IMR-90 (cell line): ENCODE measurements around the gene CMTM8. TPM values are rescaled to one million over a fixed set of nuclear protein-coding genes. Genes with fewer than 3 reads are reported as not detected.

Experiments used
- ATAC-seq: fragments of 200-7000 bp; cut with Tn5 transposase; 2 replicates; pipeline ENCODE4 v1.9.1; 2020; ENCODE audit warnings: low read depth, mild to moderate bottlenecking, moderate library complexity
- BruUV-seq: library from RNA; stranded (reverse); fragments of 400-500 nt; replicated peaks from 2 replicates; lab custom pipeline; 2021; lab: Mats Ljungman, UMichigan
- CTCF ChIA-PET: fragments of 300-600 bp; formaldehyde crosslinking; extraction: SDS; loops from one replicate; lab custom pipeline; 2021; ENCODE audit warnings: antibody characterized with exemption; lab: Yijun Ruan, JAX
- POLR2A ChIA-PET: fragments of 300-600 bp; sonication (Branson Sonifier 250); formaldehyde crosslinking; loops from one replicate; lab custom pipeline; 2022; ENCODE audit warnings: antibody characterized with exemption; ENCODE audit not compliant: unreplicated experiment; lab: Charles Lee
- DNase-seq: peaks from one replicate; pipeline ENCODE4 v3.0.0; 2013
- H2AFZ ChIP-seq: replicated peaks from 2 replicates; pipeline ENCODE3; 2013; ENCODE audit warnings: low read length, mild to moderate bottlenecking; ENCODE audit not compliant: poor library complexity
- H2AK5ac ChIP-seq: 2 replicates; pipeline ENCODE4 v1.6.1; 2013; ENCODE audit warnings: low read depth, low read length, inconsistent platforms
- H2AK9ac ChIP-seq: replicated peaks from 2 replicates; pipeline ENCODE3; 2013; ENCODE audit warnings: mild to moderate bottlenecking, low read depth, low read length, moderate library complexity; ENCODE audit not compliant: poor library complexity
- H2BK120ac ChIP-seq: 2 replicates; pipeline ENCODE4 v1.6.1; 2013; ENCODE audit warnings: low read depth, low read length, inconsistent platforms
- H2BK15ac ChIP-seq: 3 replicates; pipeline ENCODE4 v1.6.1; 2013; ENCODE audit warnings: low read depth, low read length, inconsistent platforms
- H2BK20ac ChIP-seq: 2 replicates; pipeline ENCODE4 v1.6.1; 2013; ENCODE audit warnings: low read depth, mild to moderate bottlenecking, inconsistent platforms, low read length, moderate library complexity
- H2BK5ac ChIP-seq: 2 replicates; pipeline ENCODE4 v1.6.1; 2013; ENCODE audit warnings: mild to moderate bottlenecking, low read depth, low read length, inconsistent platforms; ENCODE audit not compliant: poor library complexity, severe bottlenecking
- H3K14ac ChIP-seq: replicated peaks from 2 replicates; pipeline ENCODE4 v1.6.1; 2013; ENCODE audit warnings: low read depth, low read length, inconsistent platforms
- H3K18ac ChIP-seq: 2 replicates; pipeline ENCODE4 v1.6.1; 2013; ENCODE audit warnings: low read depth, low read length, control low read depth
- H3K23ac ChIP-seq: 2 replicates; pipeline ENCODE4 v1.6.1; 2013; ENCODE audit warnings: low read depth, low read length, inconsistent platforms
- H3K27ac ChIP-seq: 2 replicates; pipeline ENCODE4 v1.5.1; 2013; ENCODE audit warnings: mild to moderate bottlenecking, control low read depth, low read length; ENCODE audit not compliant: insufficient read depth
- H3K27me3 ChIP-seq: 2 replicates; pipeline ENCODE4 v1.6.1; 2013; ENCODE audit warnings: low read length; ENCODE audit not compliant: control insufficient read depth, insufficient read depth
- H3K36me3 ChIP-seq: 2 replicates; pipeline ENCODE4 v1.6.1; 2013; ENCODE audit warnings: low read length, mixed read lengths; ENCODE audit not compliant: control insufficient read depth, insufficient read depth
- H3K4ac ChIP-seq: 2 replicates; pipeline ENCODE4 v1.6.1; 2013; ENCODE audit warnings: low read depth, low read length, inconsistent platforms
- H3K4me1 ChIP-seq: 2 replicates; pipeline ENCODE4 v1.6.1; 2013; ENCODE audit warnings: low read length, mixed read lengths; ENCODE audit not compliant: control insufficient read depth, insufficient read depth
- H3K4me2 ChIP-seq: 2 replicates; pipeline ENCODE4 v1.6.1; 2013; ENCODE audit warnings: low read depth, mild to moderate bottlenecking, control low read depth, low read length, moderate library complexity
- H3K4me3 ChIP-seq: 2 replicates; pipeline ENCODE4 v1.5.1; 2013; ENCODE audit warnings: low read depth, mild to moderate bottlenecking, control low read depth, low read length, moderate library complexity; ENCODE audit not compliant: insufficient read depth
- H3K56ac ChIP-seq: 2 replicates; pipeline ENCODE4 v1.6.1; 2013; ENCODE audit warnings: low read length, inconsistent platforms; ENCODE audit not compliant: insufficient read depth; ENCODE audit errors: extremely low read depth
- H3K79me1 ChIP-seq, 2 experiments: 2 replicates each; pipeline ENCODE4 v1.6.1; 2013; ENCODE audit warnings: low read length in 2 of 2, inconsistent platforms in 1 of 2, low read depth in 1 of 2
- H3K9ac ChIP-seq: 2 replicates; pipeline ENCODE4 v1.6.1; 2013; ENCODE audit warnings: low read depth, low read length, control low read depth
- H3K9me1 ChIP-seq: 2 replicates; pipeline ENCODE4 v1.6.1; 2013; ENCODE audit warnings: low read length, inconsistent platforms; ENCODE audit not compliant: insufficient read depth
- H3K9me3 ChIP-seq: 2 replicates; pipeline ENCODE4 v1.6.1; 2013; ENCODE audit warnings: low read length; ENCODE audit not compliant: control insufficient read depth, insufficient read depth
- H4K20me1 ChIP-seq: 2 replicates; pipeline ENCODE4 v1.6.1; 2013; ENCODE audit warnings: low read length, inconsistent platforms; ENCODE audit not compliant: insufficient read depth
- H4K5ac ChIP-seq: 2 replicates; pipeline ENCODE4 v1.6.1; 2013; ENCODE audit warnings: mild to moderate bottlenecking, low read depth, low read length, control low read depth
- H4K8ac ChIP-seq, 2 experiments: 2 replicates each; pipeline ENCODE4 v1.6.1; 2013; ENCODE audit warnings: low read depth in 2 of 2, low read length in 2 of 2, control low read depth in 1 of 2, inconsistent platforms in 1 of 2
- H4K91ac ChIP-seq: 2 replicates; pipeline ENCODE4 v1.6.1; 2013; ENCODE audit warnings: low read depth, low read length, inconsistent platforms; ENCODE audit not compliant: insufficient read depth
- BHLHE40 ChIP-seq: fragments of 150-350 bp; IDR thresholded peaks from 2 replicates; pipeline ENCODE4 v1.6.1; 2016; ENCODE audit warnings: mild to moderate bottlenecking, low read depth, low read length
- CEBPB ChIP-seq: IDR thresholded peaks from 2 replicates; pipeline ENCODE4 v1.6.1; 2012; ENCODE audit warnings: low read depth, low read length, improper control_type of control experiment
- CHD1 ChIP-seq: IDR thresholded peaks from 2 replicates; pipeline ENCODE4 v1.6.1; 2012; ENCODE audit warnings: low read depth, low read length, improper control_type of control experiment
- ELK1 ChIP-seq: fragments of 150-350 bp; IDR thresholded peaks from 2 replicates; pipeline ENCODE4 v1.6.1; 2016; ENCODE audit warnings: low read depth, mild to moderate bottlenecking, low read length, moderate library complexity, borderline replicate concordance
- FOS ChIP-seq: fragments of 150-350 bp; IDR thresholded peaks from 2 replicates; pipeline ENCODE4 v1.6.1; 2016; ENCODE audit warnings: low read depth, low read length
- MAFK ChIP-seq: IDR thresholded peaks from 2 replicates; pipeline ENCODE4 v1.6.1; 2012; ENCODE audit warnings: low read depth, low read length, improper control_type of control experiment
- MAZ ChIP-seq: IDR thresholded peaks from 2 replicates; pipeline ENCODE4 v1.6.1; 2012; ENCODE audit warnings: low read depth, mild to moderate bottlenecking, low read length, improper control_type of control experiment, moderate library complexity, borderline replicate concordance
- POLR2A ChIP-seq: IDR thresholded peaks from 2 replicates; pipeline ENCODE4 v1.6.1; 2012; ENCODE audit warnings: mild to moderate bottlenecking, low read depth, low read length
- RCOR1 ChIP-seq: IDR thresholded peaks from 2 replicates; pipeline ENCODE4 v1.6.1; 2012; ENCODE audit warnings: mild to moderate bottlenecking, low read length, improper control_type of control experiment; ENCODE audit not compliant: insufficient replicate concordance
- WGBS, 2 experiments: methylation state at CpG; one replicate each; pipeline versions ENCODE4 v1.1.5 to v1.1.7; 2013; ENCODE audit warnings: missing lambda C conversion rate in 2 of 2; ENCODE audit not compliant: insufficient read length in 1 of 2; ENCODE audit errors: extremely low coverage in 2 of 2; 5-methylcytosine and 5-hydroxymethylcytosine counted together
- dilution Hi-C: fragments of 300-500 bp; cut with HindIII; formaldehyde crosslinking; loops from one replicate; pipeline ENCODE4 v1.14.3; 2018; ENCODE audit warnings: low sequenced_read_pairs; ENCODE audit not compliant: unreplicated experiment
- in situ Hi-C: fragments of 300-500 bp; cut with MboI; formaldehyde crosslinking; loops from 3 replicates; pipeline ENCODE4 v1.14.3; 2019; ENCODE audit warnings: low sequenced_read_pairs, inconsistent platforms, mixed read lengths
- intact Hi-C: fragments of 100-400 bp; cut with micrococcal nuclease; formaldehyde crosslinking; loops from 2 replicates; pipeline ENCODE4 v1.10.0; 2022
- polyA plus RNA-seq, 3 experiments: library from polyadenylated mRNA; depleted of rRNA; stranded (reverse); fragments of >200 nt; gene quantifications; 2 replicates each; pipeline ENCODE4 v1.2.3, GENCODE V29; 2012; ENCODE audit warnings: low replicate concordance in 1 of 3
- total RNA-seq: library from RNA; depleted of rRNA; stranded (reverse); fragments of >200 nt; gene quantifications from 2 replicates; pipeline ENCODE4 v1.2.3, GENCODE V29; 2012
- TF ChIP-seq, protein P1 (sequence below): fragments of 150-350 bp; IDR thresholded peaks from 2 replicates; pipeline ENCODE4 v1.6.1; 2017; ENCODE audit warnings: mild to moderate bottlenecking, antibody characterized with exemption, low read length, low read depth

CMTM8 gene
- total and polyA plus RNA-seq, 2 of the 4 experiments (the other 2 are of a cell fraction) = 0.15 TPM; not detected in 1

GRCh38 chr3:32302601-32303398 is 64.3 kb downstream of the CMTM8 start:
- BruUV-seq = no TSS peak
- no peak overlapping the region; the same call in 1 of the 2 replicates for H3K27ac ChIP-seq
- no peak for ATAC-seq
- in situ Hi-C loops (no loop called here), dilution Hi-C loops (no loop called here), intact Hi-C loops (no loop called here)
- no peak overlapping the region for H3K56ac ChIP-seq
- WGBS, 2 experiments = no CpG with 5 or more reads among the region's 7 CpGs
- no peaks in the 10 kb centered on the region for H3K9me3 ChIP-seq
- H3K4me3 ChIP-seq = no peak overlapping the region
- H2AFZ ChIP-seq = no peak overlapping the region
- no peak overlapping the region for H3K23ac ChIP-seq
- no peaks in the 10 kb centered on the region for H3K36me3 ChIP-seq
- H3K4me1 ChIP-seq = no peaks in the 10 kb centered on the region
- H2AK5ac ChIP-seq = no peak overlapping the region
- H4K8ac ChIP-seq = no peak overlapping the region
- no peak for DNase-seq
- no peaks in the 10 kb centered on the region for H3K79me1 ChIP-seq
- POLR2A ChIA-PET = no interaction called here
- H4K20me1 ChIP-seq = no peaks in the 10 kb centered on the region
- H2BK20ac ChIP-seq = no peak overlapping the region
- TF ChIP-seq BHLHE40 (no peak), RCOR1 (no peak), MAZ (no peak), CHD1 (no peak), MAFK (no peak), POLR2A (no peak), CEBPB (no peak), FOS (no peak), ELK1 (no peak)
- TF ChIP-seq, protein P1, sequence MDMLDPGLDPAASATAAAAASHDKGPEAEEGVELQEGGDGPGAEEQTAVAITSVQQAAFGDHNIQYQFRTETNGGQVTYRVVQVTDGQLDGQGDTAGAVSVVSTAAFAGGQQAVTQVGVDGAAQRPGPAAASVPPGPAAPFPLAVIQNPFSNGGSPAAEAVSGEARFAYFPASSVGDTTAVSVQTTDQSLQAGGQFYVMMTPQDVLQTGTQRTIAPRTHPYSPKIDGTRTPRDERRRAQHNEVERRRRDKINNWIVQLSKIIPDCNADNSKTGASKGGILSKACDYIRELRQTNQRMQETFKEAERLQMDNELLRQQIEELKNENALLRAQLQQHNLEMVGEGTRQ = no peak
- H2AK9ac ChIP-seq = no peak overlapping the region
- CTCF ChIA-PET = no interaction called here
- no peak overlapping the region for H3K18ac ChIP-seq
- no peak overlapping the region for H3K14ac ChIP-seq
- no peaks in the 10 kb centered on the region for H3K9me1 ChIP-seq
- no peak overlapping the region for H4K91ac ChIP-seq
- no peak overlapping the region for H4K5ac ChIP-seq
- no peak overlapping the region for H3K9ac ChIP-seq
- H2BK120ac ChIP-seq = no peak overlapping the region
- H3K4ac ChIP-seq = no peak overlapping the region
- H3K4me2 ChIP-seq = no peak overlapping the region
- H2BK15ac ChIP-seq = no peak overlapping the region
- H3K27me3 ChIP-seq = peaks cover 12% of the 10 kb centered on the region
- no peak overlapping the region for H2BK5ac ChIP-seq
